ENCODE data around the gene PTRH1. TPM values are rescaled to one million over a fixed set of nuclear protein-coding genes. Genes with fewer than 3 reads are reported as not detected.

PTRH1 gene
- total and polyA plus RNA-seq, 4 donors = 8.6 to 41.7 (median 24.7) TPM

- Histone ChIP-seq H3K4me3 (no peak overlapping the region), H3K9ac (ENCODE audit: insufficient read depth in 1 of 2, low read length in 2 of 2) (peak overlapping the region in 1 of 2 donors; percentile 71), H3K9me3 (ENCODE audit: control insufficient read depth in 4 of 4, insufficient read depth in 3 of 4, low read length in 3 of 4) (no peaks in the 10 kb centered on the region), H3K27me3 (ENCODE audit: control insufficient read depth in 3 of 3, insufficient read depth in 3 of 3, low read length in 2 of 3) (no peaks in the 10 kb centered on the region), H3K27ac (ENCODE audit: low read depth in 1 of 2, low read length in 1 of 2) (peak overlapping the region in 1 of 2 donors; percentile 94), H3K36me3 (ENCODE audit: control insufficient read depth in 4 of 4, insufficient read depth in 4 of 4, low read length in 4 of 4) (peaks cover 0 to 23% (median 5%) of the 10 kb centered on the region in 4 donors), H3K4me1 (ENCODE audit: control insufficient read depth in 5 of 5, insufficient read depth in 5 of 5, low read length in 5 of 5) (peaks cover 0 to 12% (median 4%) of the 10 kb centered on the region in 5 donors)
- no peak for DNase-seq
- ATAC-seq (ENCODE audit: insufficient read depth, low FRiP score) = no peak
- TF ChIP-seq CTCF (IDR thresholded peaks at IDR 0.05; ENCODE audit: control extremely low read depth, extremely low read depth) = no peak
- 56 to 59% methylated on average over 22 of the region's 22 CpGs for WGBS, 2 donors
Observed at GRCh38 chr9:127734247-127734746, 18.8 kb upstream of the PTRH1 start.

- Histone ChIP-seq H3K36me3 (ENCODE audit: control insufficient read depth in 4 of 4, insufficient read depth in 4 of 4, low read length in 4 of 4) (peaks cover 0 to 21% (median 5%) of the 10 kb centered on the region in 4 donors), H3K9ac (ENCODE audit: insufficient read depth in 1 of 2, low read length in 2 of 2) (no peak overlapping the region), H3K9me3 (ENCODE audit: control insufficient read depth in 4 of 4, insufficient read depth in 3 of 4, low read length in 3 of 4) (no peaks in the 10 kb centered on the region), H3K27me3 (ENCODE audit: control insufficient read depth in 3 of 3, insufficient read depth in 3 of 3, low read length in 2 of 3) (no peaks in the 10 kb centered on the region), H3K27ac (ENCODE audit: low read depth in 1 of 2, low read length in 1 of 2) (no peak overlapping the region), H3K4me3 (no peak overlapping the region), H3K4me1 (ENCODE audit: control insufficient read depth in 5 of 5, insufficient read depth in 5 of 5, low read length in 5 of 5) (peaks cover 0 to 12% (median 4%) of the 10 kb centered on the region in 5 donors)
- TF ChIP-seq CTCF (IDR thresholded peaks at IDR 0.05; ENCODE audit: control extremely low read depth, extremely low read depth) = no peak
- WGBS, 2 donors = 44 to 67% methylated on average over 2 of the region's 2 CpGs
- no peak for ATAC-seq (ENCODE audit: insufficient read depth, low FRiP score)
- no peak for DNase-seq
Observed at GRCh38 chr9:127733614-127734013, 18.2 kb upstream of the PTRH1 start.

GRCh38 chr9:127732444-127732843, 17.0 kb upstream of the PTRH1 start:
- no peaks in the 10 kb centered on the region for H3K9me3 ChIP-seq (ENCODE audit: control insufficient read depth in 4 of 4, insufficient read depth in 3 of 4, low read length in 3 of 4)
- H3K9ac ChIP-seq (ENCODE audit: insufficient read depth in 1 of 2, low read length in 2 of 2) = no peak overlapping the region
- no peak for TF ChIP-seq CTCF (IDR thresholded peaks at IDR 0.05; ENCODE audit: control extremely low read depth, extremely low read depth)
- H3K4me1 ChIP-seq (ENCODE audit: control insufficient read depth in 5 of 5, insufficient read depth in 5 of 5, low read length in 5 of 5) = peaks cover 0 to 12% (median 4%) of the 10 kb centered on the region in 5 donors
- no peak for ATAC-seq (ENCODE audit: insufficient read depth, low FRiP score)
- no peak overlapping the region for H3K4me3 ChIP-seq
- 96% methylated on average over 21 of the region's 21 CpGs for WGBS, 2 donors
- peaks cover 0 to 17% (median 5%) of the 10 kb centered on the region in 4 donors for H3K36me3 ChIP-seq (ENCODE audit: control insufficient read depth in 4 of 4, insufficient read depth in 4 of 4, low read length in 4 of 4)
- no peaks in the 10 kb centered on the region for H3K27me3 ChIP-seq (ENCODE audit: control insufficient read depth in 3 of 3, insufficient read depth in 3 of 3, low read length in 2 of 3)
- no peak for DNase-seq
- no peak overlapping the region for H3K27ac ChIP-seq (ENCODE audit: low read depth in 1 of 2, low read length in 1 of 2)

- no peak for DNase-seq
- Histone ChIP-seq H3K4me3 (no peak overlapping the region), H3K27ac (ENCODE audit: low read depth in 1 of 2, low read length in 1 of 2) (no peak overlapping the region), H3K9me3 (ENCODE audit: control insufficient read depth in 4 of 4, insufficient read depth in 3 of 4, low read length in 3 of 4) (no peaks in the 10 kb centered on the region), H3K9ac (ENCODE audit: insufficient read depth in 1 of 2, low read length in 2 of 2) (no peak overlapping the region), H3K27me3 (ENCODE audit: control insufficient read depth in 3 of 3, insufficient read depth in 3 of 3, low read length in 2 of 3) (no peaks in the 10 kb centered on the region), H3K4me1 (ENCODE audit: control insufficient read depth in 5 of 5, insufficient read depth in 5 of 5, low read length in 5 of 5) (peaks cover 0 to 12% (median 4%) of the 10 kb centered on the region in 5 donors), H3K36me3 (ENCODE audit: control insufficient read depth in 4 of 4, insufficient read depth in 4 of 4, low read length in 4 of 4) (peaks cover 0 to 17% (median 5%) of the 10 kb centered on the region in 4 donors)
- no peak for ATAC-seq (ENCODE audit: insufficient read depth, low FRiP score)
- 85 to 89% methylated on average over 16 of the region's 16 CpGs for WGBS, 2 donors
- no peak for TF ChIP-seq CTCF (IDR thresholded peaks at IDR 0.05; ENCODE audit: control extremely low read depth, extremely low read depth)
Observed at GRCh38 chr9:127731938-127732337, 16.5 kb upstream of the PTRH1 start.
